ENCODE data around the gene RNU7-1. TPM values are rescaled to one million over a fixed set of nuclear protein-coding genes. Genes with fewer than 3 reads are reported as not detected.

The RNU7-1 gene
- total RNA-seq, 4 donors from 2014 or later, result not detected

GRCh38 chr12:6952863-6953441, 9.3 kb downstream of the RNU7-1 start:
- TF ChIP-seq CTCF (IDR thresholded peaks at IDR 0.05; ENCODE audit: low read depth), result no peak

GRCh38 chr12:6953442-6954315, 10.1 kb downstream of the RNU7-1 start:
- no peak for TF ChIP-seq CTCF (IDR thresholded peaks at IDR 0.05; ENCODE audit: low read depth)

- TF ChIP-seq CTCF (IDR thresholded peaks at IDR 0.05; ENCODE audit: low read depth), result no peak
Observed at GRCh38 chr12:6954316-6955107, 10.9 kb downstream of the RNU7-1 start.

GRCh38 chr12:6955108-6956020, 11.7 kb downstream of the RNU7-1 start:
- no peak for TF ChIP-seq CTCF (IDR thresholded peaks at IDR 0.05; ENCODE audit: low read depth)

- TF ChIP-seq CTCF (IDR thresholded peaks at IDR 0.05; ENCODE audit: low read depth), result no peak
Observed at GRCh38 chr12:6956021-6956727, 12.6 kb downstream of the RNU7-1 start.

- no peak for TF ChIP-seq CTCF (IDR thresholded peaks at IDR 0.05; ENCODE audit: low read depth)
Observed at GRCh38 chr12:6957151-6957701, 13.6 kb downstream of the RNU7-1 start.
